ENCODE measurements around the gene POLL.
A peak's percentile ranks its signal among the peaks of the same experiment; 100 is the strongest.

Gene POLL

GRCh38 chr10:101572785-101573184, 15.3 kb downstream of the POLL start:
- H3K27ac ChIP-seq: no peak overlapping the region
- TF ChIP-seq CTCF (IDR thresholded peaks at IDR 0.05): no peak
- no peak overlapping the region for H3K4me3 ChIP-seq
- DNase-seq (ENCODE audit: low spot score): no peak

- H3K27ac ChIP-seq: no peak overlapping the region
- H3K4me3 ChIP-seq: no peak overlapping the region
- no peak for TF ChIP-seq CTCF (IDR thresholded peaks at IDR 0.05)
- DNase-seq (ENCODE audit: low spot score): no peak
These were observed 15.9 kb downstream of the POLL start for GRCh38 chr10:101572126-101572525.

GRCh38 chr10:101571271-101571925, 16.7 kb downstream of the POLL start:
- no peak for TF ChIP-seq CTCF (IDR thresholded peaks at IDR 0.05)
- Histone ChIP-seq H3K4me3 (no peak overlapping the region), H3K27ac (no peak overlapping the region)
- no peak for DNase-seq (ENCODE audit: low spot score)

DNA sequence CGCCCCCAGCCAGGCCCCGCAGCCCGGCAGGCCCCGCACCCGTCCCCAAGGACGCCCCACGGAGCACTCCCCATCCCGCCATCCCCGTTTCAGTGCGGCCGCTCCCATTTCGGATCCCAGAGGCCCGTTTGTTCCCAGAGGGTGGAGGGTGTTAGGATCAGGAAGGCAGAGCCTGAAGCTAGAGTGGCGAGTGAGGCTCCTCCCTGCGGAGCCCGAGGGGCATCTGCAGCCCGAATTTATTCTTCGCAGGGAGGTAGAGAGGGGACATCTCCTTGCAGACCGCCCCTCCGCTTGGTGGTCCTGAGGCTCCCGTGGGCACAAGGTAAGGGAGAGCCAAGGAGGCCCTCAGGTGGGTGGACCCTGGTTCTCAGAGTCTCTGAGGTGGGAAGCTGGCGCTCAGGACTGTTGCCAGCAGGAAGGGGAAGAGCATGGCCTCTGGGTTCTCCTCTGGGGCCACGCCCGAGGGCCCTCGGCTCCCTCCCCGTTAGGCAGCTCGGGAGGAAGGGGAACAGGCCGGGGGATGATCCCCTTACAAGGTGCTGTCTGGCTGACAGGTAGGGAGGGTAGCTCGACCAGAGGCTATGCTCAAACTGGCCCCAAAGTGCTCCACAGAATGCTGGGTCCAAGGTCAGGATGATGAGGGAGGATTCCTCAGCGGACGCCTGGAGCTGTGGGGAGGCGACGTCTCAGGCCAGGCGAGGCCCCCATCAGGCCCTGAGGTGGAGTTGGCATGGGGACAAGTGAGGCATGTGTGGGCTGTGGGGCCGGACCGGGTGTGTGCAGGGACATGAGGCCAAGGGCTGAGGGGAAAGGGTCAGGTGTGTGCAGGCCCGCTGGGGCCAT, 17.4 kb downstream of the POLL start:
- H3K27ac ChIP-seq: no peak overlapping the region
- DNase-seq (ENCODE audit: low spot score): no peak
- H3K4me3 ChIP-seq: peak overlapping the region; percentile 76
- no peak for TF ChIP-seq CTCF (IDR thresholded peaks at IDR 0.05)

DNA sequence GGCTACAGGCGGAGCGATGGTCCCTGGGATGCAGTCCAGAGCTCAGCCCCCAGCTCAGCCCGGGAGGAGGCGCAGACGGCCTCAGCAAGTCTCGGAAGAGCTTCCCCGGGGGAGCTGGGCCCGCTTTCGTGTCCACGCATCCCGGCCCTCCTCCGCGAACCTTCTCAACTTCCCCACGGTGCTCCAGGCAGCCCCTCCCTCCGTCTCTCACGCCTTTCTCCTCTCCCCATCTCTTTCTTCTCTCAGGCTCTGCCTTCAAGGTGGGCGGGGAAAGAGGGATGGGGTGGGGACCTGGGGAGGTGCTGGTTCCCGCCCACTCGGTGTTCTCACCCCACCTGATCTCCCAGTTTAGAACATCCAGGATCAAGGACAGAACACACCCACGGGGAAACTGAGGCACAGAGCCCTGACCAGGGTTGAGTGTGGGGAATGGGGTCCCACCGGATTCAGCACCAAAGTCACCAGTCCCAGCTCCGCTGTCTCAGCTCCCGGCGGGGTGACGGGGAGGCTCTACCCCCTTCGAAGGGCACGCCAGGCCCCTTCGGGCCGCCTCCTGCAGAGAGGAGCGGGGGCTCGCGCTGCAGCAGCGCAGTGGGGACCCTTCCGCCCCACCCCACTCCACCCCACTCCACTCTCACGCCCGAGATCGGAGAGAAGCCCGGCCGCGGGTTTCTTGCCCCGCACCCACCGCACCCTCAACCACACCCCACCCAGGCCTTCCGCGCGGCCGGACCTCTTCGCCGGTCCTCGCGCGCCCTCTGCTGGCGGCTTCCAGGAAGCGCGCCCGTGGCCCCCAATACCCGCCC, 18.2 kb downstream of the POLL start:
- peak; percentile 74 for DNase-seq (ENCODE audit: low spot score)
- Histone ChIP-seq H3K4me3 (peak overlapping the region; percentile 76), H3K27ac (no peak overlapping the region)
- peak; percentile 97 for TF ChIP-seq CTCF (IDR thresholded peaks at IDR 0.05)

- peak overlapping the region; percentile 76 for H3K4me3 ChIP-seq
- TF ChIP-seq CTCF (IDR thresholded peaks at IDR 0.05): no peak
- peak; percentile 73 for DNase-seq (ENCODE audit: low spot score)
These were observed 18.8 kb downstream of the POLL start for GRCh38 chr10:101569323-101569621.

More at GRCh38 chr10:101569323-101569621, 18.8 kb downstream of the POLL start:
- H3K27ac ChIP-seq: no peak overlapping the region
